HG03558 (cell line): ENCODE data around the gene CRLF2.
"Not testable (repeated sequence)": the region's sequence is repeated elsewhere in the genome, so short reads cannot be mapped to it uniquely, and the experiment has no call there.

ENCODE experiments used
- ATAC-seq: cut with Tn5 transposase; IDR thresholded peaks from one replicate; pipeline ENCODE4 v1.9.1; 2021; ENCODE audit warnings: moderate number of reproducible peaks; ENCODE audit not compliant: unreplicated experiment; ENCODE audit errors: extremely low read depth

Gene CRLF2

GRCh38 chrX:1215123-1215823 lies 2.8 kb upstream of the CRLF2 start:
- ATAC-seq = no peak

- no peak for ATAC-seq
These were observed 1.5 kb upstream of the CRLF2 start for GRCh38 chrX:1213971-1214370.

- ATAC-seq = no peak
These were observed 1.6 kb downstream of the CRLF2 start for GRCh38 chrX:1210844-1211243.

GRCh38 chrX:1207496-1208025 lies 4.9 kb downstream of the CRLF2 start:
- ATAC-seq = no peak

GRCh38 chrX:1205681-1206611 lies 6.5 kb downstream of the CRLF2 start:
- no peak for ATAC-seq

- ATAC-seq = no peak
These were observed 10.2 kb downstream of the CRLF2 start for GRCh38 chrX:1202251-1202650.

- ATAC-seq = no peak
These were observed 16.0 kb downstream of the CRLF2 start for GRCh38 chrX:1196436-1196835.

- not testable (repeated sequence) for ATAC-seq
These were observed 20.3 kb downstream of the CRLF2 start for GRCh38 chrX:1192196-1192595.

- no peak for ATAC-seq
These were observed 21.8 kb downstream of the CRLF2 start for GRCh38 chrX:1190596-1191145.

- ATAC-seq = no peak
These were observed 26.9 kb downstream of the CRLF2 start for GRCh38 chrX:1185561-1185960.

GRCh38 chrX:1182211-1182610 lies 30.2 kb downstream of the CRLF2 start:
- ATAC-seq = no peak

GRCh38 chrX:1181661-1182060 lies 30.8 kb downstream of the CRLF2 start:
- not testable (repeated sequence) for ATAC-seq

- no peak for ATAC-seq
These were observed 31.3 kb downstream of the CRLF2 start for GRCh38 chrX:1181170-1181569.

- ATAC-seq = no peak
These were observed 33.8 kb downstream of the CRLF2 start for GRCh38 chrX:1178580-1179057.

GRCh38 chrX:1176531-1177320 lies 35.7 kb downstream of the CRLF2 start:
- ATAC-seq = not testable (repeated sequence)

- not testable (repeated sequence) for ATAC-seq
These were observed 37.6 kb downstream of the CRLF2 start for GRCh38 chrX:1174609-1175545.

GRCh38 chrX:1173435-1173834 lies 39.0 kb downstream of the CRLF2 start:
- ATAC-seq = not testable (repeated sequence)

GRCh38 chrX:1172496-1172895 lies 40.0 kb downstream of the CRLF2 start:
- no peak for ATAC-seq

- ATAC-seq = not testable (repeated sequence)
These were observed 40.5 kb downstream of the CRLF2 start for GRCh38 chrX:1171915-1172314.
